ENCODE data around the gene PDZRN3. TPM values are rescaled to one million over a fixed set of nuclear protein-coding genes. Genes with fewer than 3 reads are reported as not detected.

The PDZRN3 gene
- total and polyA plus RNA-seq, 4 donors: 7.3 to 36.4 (median 16.3) TPM

GRCh38 chr3:73341272-73341935 is 283.3 kb downstream of the PDZRN3 start:
- ATAC-seq (ENCODE audit: insufficient read depth, low FRiP score) (no peak), DNase-seq (no peak)
- H3K4me3 ChIP-seq: no peak overlapping the region
- H3K4me1 ChIP-seq (ENCODE audit: control insufficient read depth in 5 of 5, insufficient read depth in 5 of 5, low read length in 5 of 5): no peaks in the 10 kb centered on the region
- 79 to 90% methylated on average over 3 of the region's 3 CpGs for WGBS, 2 donors
- no peaks in the 10 kb centered on the region for H3K36me3 ChIP-seq (ENCODE audit: control insufficient read depth in 4 of 4, insufficient read depth in 4 of 4, low read length in 4 of 4)
- no peaks in the 10 kb centered on the region for H3K27me3 ChIP-seq (ENCODE audit: control insufficient read depth in 3 of 3, insufficient read depth in 3 of 3, low read length in 2 of 3)
- H3K9ac ChIP-seq (ENCODE audit: insufficient read depth in 1 of 2, low read length in 2 of 2): no peak overlapping the region
- peak overlapping the region in 1 of 2 donors; percentile 59 for H3K27ac ChIP-seq (ENCODE audit: low read depth in 1 of 2, low read length in 1 of 2)
- H3K9me3 ChIP-seq (ENCODE audit: control insufficient read depth in 4 of 4, insufficient read depth in 3 of 4, low read length in 3 of 4): peaks cover 0 to 11% (median 0%) of the 10 kb centered on the region in 4 donors
- TF ChIP-seq, protein P1, sequence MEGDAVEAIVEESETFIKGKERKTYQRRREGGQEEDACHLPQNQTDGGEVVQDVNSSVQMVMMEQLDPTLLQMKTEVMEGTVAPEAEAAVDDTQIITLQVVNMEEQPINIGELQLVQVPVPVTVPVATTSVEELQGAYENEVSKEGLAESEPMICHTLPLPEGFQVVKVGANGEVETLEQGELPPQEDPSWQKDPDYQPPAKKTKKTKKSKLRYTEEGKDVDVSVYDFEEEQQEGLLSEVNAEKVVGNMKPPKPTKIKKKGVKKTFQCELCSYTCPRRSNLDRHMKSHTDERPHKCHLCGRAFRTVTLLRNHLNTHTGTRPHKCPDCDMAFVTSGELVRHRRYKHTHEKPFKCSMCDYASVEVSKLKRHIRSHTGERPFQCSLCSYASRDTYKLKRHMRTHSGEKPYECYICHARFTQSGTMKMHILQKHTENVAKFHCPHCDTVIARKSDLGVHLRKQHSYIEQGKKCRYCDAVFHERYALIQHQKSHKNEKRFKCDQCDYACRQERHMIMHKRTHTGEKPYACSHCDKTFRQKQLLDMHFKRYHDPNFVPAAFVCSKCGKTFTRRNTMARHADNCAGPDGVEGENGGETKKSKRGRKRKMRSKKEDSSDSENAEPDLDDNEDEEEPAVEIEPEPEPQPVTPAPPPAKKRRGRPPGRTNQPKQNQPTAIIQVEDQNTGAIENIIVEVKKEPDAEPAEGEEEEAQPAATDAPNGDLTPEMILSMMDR (IDR thresholded peaks at IDR 0.05; ENCODE audit: control extremely low read depth, extremely low read depth): no peak

DNA sequence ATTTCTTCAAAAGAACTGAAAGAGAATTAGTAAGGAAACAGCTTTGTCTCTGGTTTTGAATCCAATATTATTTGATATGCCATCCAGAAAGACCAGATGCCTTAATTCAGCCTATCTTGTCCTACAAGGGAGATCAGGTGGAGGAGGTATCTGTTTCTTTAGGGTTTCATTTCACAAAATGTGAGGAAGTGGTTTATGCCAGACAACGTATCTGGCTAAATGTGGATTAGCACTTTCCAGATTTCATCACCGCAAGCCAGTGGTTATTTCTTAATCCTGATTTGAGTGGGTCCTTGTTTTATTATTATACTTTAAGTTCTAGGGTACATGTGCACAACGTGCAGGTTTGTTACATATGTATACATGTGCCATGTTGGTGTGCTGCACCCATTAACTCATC is 292.2 kb downstream of the PDZRN3 start:
- Histone ChIP-seq H3K27me3 (ENCODE audit: control insufficient read depth in 3 of 3, insufficient read depth in 3 of 3, low read length in 2 of 3) (no peaks in the 10 kb centered on the region), H3K36me3 (ENCODE audit: control insufficient read depth in 4 of 4, insufficient read depth in 4 of 4, low read length in 4 of 4) (no peaks in the 10 kb centered on the region), H3K4me1 (ENCODE audit: control insufficient read depth in 5 of 5, insufficient read depth in 5 of 5, low read length in 5 of 5) (no peaks in the 10 kb centered on the region), H3K27ac (ENCODE audit: low read depth in 1 of 2, low read length in 1 of 2) (no peak overlapping the region), H3K9ac (ENCODE audit: insufficient read depth in 1 of 2, low read length in 2 of 2) (no peak overlapping the region), H3K4me3 (no peak overlapping the region), H3K9me3 (ENCODE audit: control insufficient read depth in 4 of 4, insufficient read depth in 3 of 4, low read length in 3 of 4) (no peaks in the 10 kb centered on the region)
- no peak for DNase-seq
- no peak for ATAC-seq (ENCODE audit: insufficient read depth, low FRiP score)
- TF ChIP-seq, protein P1 (IDR thresholded peaks at IDR 0.05; ENCODE audit: control extremely low read depth, extremely low read depth): no peak
- 36 to 59% methylated on average over 3 of the region's 3 CpGs for WGBS, 2 donors

Small RNA genes within 50 kb of the gene (small RNA-seq; reads per million reads assigned to genes)
- gene RNU7-119P (ENCODE audit: low replicate concordance): not detected
